Measurements from ENCODE around the gene DTNB.

DNA sequence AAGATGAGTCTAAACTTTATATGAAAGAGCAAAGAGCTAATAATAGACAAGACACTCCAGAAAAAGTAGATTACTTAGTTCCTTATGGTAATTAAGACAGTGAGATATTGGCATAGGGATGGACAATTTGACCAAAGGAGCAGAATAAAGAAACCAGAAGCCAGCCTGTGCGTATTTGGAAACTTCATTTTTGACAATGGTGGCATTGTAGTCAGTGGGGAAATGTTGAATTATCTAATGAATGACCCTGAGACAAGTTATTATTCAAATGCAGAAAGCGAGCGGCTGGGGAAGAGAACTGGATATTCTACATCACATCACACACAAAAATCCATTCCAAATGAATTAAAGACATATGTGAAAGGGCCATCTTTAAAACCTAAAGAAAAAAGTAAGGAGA lies 144.3 kb downstream of the DTNB start:
- TF ChIP-seq FOXM1 (IDR thresholded peaks at IDR 0.05; ENCODE audit: low read depth, low read length) = no peak
- TF ChIP-seq POLR2A (IDR thresholded peaks at IDR 0.05; ENCODE audit: low read depth, low read length) = no peak
- TF ChIP-seq, protein P1, sequence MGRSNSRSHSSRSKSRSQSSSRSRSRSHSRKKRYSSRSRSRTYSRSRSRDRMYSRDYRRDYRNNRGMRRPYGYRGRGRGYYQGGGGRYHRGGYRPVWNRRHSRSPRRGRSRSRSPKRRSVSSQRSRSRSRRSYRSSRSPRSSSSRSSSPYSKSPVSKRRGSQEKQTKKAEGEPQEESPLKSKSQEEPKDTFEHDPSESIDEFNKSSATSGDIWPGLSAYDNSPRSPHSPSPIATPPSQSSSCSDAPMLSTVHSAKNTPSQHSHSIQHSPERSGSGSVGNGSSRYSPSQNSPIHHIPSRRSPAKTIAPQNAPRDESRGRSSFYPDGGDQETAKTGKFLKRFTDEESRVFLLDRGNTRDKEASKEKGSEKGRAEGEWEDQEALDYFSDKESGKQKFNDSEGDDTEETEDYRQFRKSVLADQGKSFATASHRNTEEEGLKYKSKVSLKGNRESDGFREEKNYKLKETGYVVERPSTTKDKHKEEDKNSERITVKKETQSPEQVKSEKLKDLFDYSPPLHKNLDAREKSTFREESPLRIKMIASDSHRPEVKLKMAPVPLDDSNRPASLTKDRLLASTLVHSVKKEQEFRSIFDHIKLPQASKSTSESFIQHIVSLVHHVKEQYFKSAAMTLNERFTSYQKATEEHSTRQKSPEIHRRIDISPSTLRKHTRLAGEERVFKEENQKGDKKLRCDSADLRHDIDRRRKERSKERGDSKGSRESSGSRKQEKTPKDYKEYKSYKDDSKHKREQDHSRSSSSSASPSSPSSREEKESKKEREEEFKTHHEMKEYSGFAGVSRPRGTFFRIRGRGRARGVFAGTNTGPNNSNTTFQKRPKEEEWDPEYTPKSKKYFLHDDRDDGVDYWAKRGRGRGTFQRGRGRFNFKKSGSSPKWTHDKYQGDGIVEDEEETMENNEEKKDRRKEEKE (IDR thresholded peaks at IDR 0.05) = no peak
- TF ChIP-seq, protein P2, sequence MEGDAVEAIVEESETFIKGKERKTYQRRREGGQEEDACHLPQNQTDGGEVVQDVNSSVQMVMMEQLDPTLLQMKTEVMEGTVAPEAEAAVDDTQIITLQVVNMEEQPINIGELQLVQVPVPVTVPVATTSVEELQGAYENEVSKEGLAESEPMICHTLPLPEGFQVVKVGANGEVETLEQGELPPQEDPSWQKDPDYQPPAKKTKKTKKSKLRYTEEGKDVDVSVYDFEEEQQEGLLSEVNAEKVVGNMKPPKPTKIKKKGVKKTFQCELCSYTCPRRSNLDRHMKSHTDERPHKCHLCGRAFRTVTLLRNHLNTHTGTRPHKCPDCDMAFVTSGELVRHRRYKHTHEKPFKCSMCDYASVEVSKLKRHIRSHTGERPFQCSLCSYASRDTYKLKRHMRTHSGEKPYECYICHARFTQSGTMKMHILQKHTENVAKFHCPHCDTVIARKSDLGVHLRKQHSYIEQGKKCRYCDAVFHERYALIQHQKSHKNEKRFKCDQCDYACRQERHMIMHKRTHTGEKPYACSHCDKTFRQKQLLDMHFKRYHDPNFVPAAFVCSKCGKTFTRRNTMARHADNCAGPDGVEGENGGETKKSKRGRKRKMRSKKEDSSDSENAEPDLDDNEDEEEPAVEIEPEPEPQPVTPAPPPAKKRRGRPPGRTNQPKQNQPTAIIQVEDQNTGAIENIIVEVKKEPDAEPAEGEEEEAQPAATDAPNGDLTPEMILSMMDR (IDR thresholded peaks at IDR 0.05 in 2 of 3, conservative IDR thresholded peaks at IDR 0.05 in 1 of 3; ENCODE audit: control insufficient read depth in 2 of 3, extremely low read depth in 1 of 3, insufficient read depth in 1 of 3, low read depth in 3 of 3, low read length in 3 of 3) = no peak
- TF ChIP-seq TAF1 (IDR thresholded peaks at IDR 0.05; ENCODE audit: borderline replicate concordance, low read depth, low read length) = no peak
- TF ChIP-seq, protein P3, sequence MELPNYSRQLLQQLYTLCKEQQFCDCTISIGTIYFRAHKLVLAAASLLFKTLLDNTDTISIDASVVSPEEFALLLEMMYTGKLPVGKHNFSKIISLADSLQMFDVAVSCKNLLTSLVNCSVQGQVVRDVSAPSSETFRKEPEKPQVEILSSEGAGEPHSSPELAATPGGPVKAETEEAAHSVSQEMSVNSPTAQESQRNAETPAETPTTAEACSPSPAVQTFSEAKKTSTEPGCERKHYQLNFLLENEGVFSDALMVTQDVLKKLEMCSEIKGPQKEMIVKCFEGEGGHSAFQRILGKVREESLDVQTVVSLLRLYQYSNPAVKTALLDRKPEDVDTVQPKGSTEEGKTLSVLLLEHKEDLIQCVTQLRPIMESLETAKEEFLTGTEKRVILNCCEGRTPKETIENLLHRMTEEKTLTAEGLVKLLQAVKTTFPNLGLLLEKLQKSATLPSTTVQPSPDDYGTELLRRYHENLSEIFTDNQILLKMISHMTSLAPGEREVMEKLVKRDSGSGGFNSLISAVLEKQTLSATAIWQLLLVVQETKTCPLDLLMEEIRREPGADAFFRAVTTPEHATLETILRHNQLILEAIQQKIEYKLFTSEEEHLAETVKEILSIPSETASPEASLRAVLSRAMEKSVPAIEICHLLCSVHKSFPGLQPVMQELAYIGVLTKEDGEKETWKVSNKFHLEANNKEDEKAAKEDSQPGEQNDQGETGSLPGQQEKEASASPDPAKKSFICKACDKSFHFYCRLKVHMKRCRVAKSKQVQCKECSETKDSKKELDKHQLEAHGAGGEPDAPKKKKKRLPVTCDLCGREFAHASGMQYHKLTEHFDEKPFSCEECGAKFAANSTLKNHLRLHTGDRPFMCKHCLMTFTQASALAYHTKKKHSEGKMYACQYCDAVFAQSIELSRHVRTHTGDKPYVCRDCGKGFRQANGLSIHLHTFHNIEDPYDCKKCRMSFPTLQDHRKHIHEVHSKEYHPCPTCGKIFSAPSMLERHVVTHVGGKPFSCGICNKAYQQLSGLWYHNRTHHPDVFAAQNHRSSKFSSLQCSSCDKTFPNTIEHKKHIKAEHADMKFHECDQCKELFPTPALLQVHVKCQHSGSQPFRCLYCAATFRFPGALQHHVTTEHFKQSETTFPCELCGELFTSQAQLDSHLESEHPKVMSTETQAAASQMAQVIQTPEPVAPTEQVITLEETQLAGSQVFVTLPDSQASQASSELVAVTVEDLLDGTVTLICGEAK (IDR thresholded peaks at IDR 0.05; ENCODE audit: borderline replicate concordance) = no peak
- TF ChIP-seq IRF4 (IDR thresholded peaks at IDR 0.05; ENCODE audit: low read depth, low read length) = no peak
- TF ChIP-seq HDAC6 (IDR thresholded peaks at IDR 0.05; ENCODE audit: unreplicated experiment) = no peak
- TF ChIP-seq SIX5 (IDR thresholded peaks at IDR 0.05; ENCODE audit: low read depth, low read length, severe bottlenecking) = no peak
- no peak for TF ChIP-seq CBX3 (IDR thresholded peaks at IDR 0.05; ENCODE audit: borderline replicate concordance, low read depth)
- TF ChIP-seq EP300 (IDR thresholded peaks at IDR 0.05; ENCODE audit: borderline replicate concordance in 1 of 2, control insufficient read depth in 1 of 2, low read depth in 2 of 2, low read length in 2 of 2) = no peak
- no peak for TF ChIP-seq EGR1 (IDR thresholded peaks at IDR 0.05; ENCODE audit: borderline replicate concordance in 1 of 2, low read depth in 2 of 2, low read length in 2 of 2)

Measured in GM12878 (cell line).